ENCODE data around the gene ZNF467. TPM values are rescaled to one million over a fixed set of nuclear protein-coding genes. Genes with fewer than 3 reads are reported as not detected.

The ZNF467 gene
- total and polyA plus RNA-seq, 2 of the 8 experiments (the other 6 are each of a cell fraction or from before 2014, with no cell fraction given), result 0.50 to 0.51 TPM

DNA sequence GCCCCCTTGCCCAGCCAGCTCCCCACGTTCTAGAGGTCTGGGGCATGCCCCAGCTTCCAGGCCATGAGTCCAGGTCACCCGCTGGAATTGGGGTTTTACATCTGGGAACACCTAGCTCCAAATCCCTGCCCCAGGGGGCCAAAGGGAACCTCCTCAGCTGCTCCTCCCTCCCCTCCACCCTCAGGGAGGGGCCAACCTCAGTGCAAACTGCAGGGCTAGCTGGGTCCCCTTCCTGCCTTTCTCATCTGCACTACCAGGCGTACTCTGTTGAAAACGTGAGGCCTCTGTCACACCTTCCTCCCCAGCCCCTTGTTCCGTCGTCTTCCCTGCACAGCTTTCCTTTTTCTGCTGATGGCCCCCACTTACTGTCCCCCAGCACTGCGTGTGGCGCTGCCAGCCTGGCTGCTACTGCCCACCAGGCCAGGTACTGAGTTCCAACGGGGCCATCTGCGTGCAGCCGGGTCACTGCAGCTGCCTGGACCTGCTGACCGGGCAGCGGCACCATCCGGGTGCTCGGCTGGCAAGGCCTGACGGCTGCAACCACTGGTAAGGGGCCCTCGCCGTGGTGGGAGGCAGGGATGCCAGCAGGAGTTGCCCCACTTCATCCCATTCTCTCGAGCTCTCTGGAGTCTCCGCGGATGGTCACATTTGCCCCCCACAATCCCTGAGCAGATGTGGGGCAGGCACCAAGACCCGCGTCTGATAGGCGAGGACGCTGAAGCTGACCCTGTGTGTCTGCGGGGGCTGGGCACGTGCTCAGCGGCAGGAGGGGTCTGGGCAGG lies 40.1 kb upstream of the ZNF467 start (continued):
- no peak for TF ChIP-seq E2F6 (IDR thresholded peaks at IDR 0.05)
- TF ChIP-seq SIX5 (IDR thresholded peaks at IDR 0.05; ENCODE audit: low read depth, low read length), result no peak
- TF ChIP-seq ASH2L (IDR thresholded peaks at IDR 0.05; ENCODE audit: low read length), result no peak
- TF ChIP-seq NANOG (IDR thresholded peaks at IDR 0.05; ENCODE audit: insufficient read depth, low read depth, low read length, poor library complexity, severe bottlenecking), result no peak
- no peak for TF ChIP-seq POU5F1 (IDR thresholded peaks at IDR 0.05; ENCODE audit: low read depth, low read length)
- no peak for TF ChIP-seq MAFK (IDR thresholded peaks at IDR 0.05; ENCODE audit: low read depth, low read length)
- no peak for TF ChIP-seq SIRT6 (IDR thresholded peaks at IDR 0.05; ENCODE audit: low read length)
- TF ChIP-seq SAP30 (IDR thresholded peaks at IDR 0.05; ENCODE audit: insufficient read depth, insufficient replicate concordance, low read length), result no peak
- TF ChIP-seq, protein P1, sequence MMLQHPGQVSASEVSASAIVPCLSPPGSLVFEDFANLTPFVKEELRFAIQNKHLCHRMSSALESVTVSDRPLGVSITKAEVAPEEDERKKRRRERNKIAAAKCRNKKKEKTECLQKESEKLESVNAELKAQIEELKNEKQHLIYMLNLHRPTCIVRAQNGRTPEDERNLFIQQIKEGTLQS (IDR thresholded peaks at IDR 0.05; ENCODE audit: insufficient read depth, low read depth, low read length), result no peak
- TF ChIP-seq RBBP5 (IDR thresholded peaks at IDR 0.05; ENCODE audit: borderline replicate concordance, low read depth, low read length), result no peak
- no peak for TF ChIP-seq KDM5A (IDR thresholded peaks at IDR 0.05; ENCODE audit: low read length)

Measured in H1 (cell line).